ENCODE data around the gene ARRDC5.

DNA sequence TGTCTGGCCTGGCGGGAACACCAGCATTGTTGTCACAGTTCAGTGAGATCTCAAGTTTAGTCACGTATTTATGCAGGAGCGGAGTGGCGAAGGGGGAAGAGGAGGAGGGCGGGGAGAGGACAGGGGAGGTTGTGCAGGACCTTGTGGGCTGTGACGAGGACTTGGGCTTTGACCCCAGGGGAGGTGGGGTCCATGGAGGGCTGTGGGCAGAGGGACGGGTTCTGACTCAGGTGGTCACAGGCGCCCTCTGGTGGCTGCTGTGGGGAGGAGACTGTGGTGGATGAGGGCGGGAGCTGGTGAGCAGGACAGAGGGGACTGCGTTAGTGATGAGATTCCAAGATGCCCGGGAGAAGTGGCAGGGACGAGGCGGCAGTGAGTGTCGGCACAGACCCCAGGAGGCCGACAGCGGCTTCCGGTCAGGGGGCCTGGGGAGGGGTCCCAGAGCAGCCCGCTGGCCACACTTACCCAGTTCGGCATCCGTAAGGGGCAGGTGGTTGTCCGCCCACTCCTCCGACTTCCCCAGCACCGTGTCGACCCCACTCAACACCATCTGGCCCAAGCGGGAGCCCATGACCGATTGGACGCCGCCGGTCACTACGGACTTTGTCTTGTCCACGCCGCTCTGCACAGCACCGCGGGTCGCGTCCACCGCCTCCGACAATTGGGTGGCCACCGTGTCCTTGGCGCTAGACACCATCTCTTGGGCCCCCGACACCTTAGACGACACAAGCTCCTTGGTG, 51.0 kb downstream of the ARRDC5 start:
- TF ChIP-seq CTCF (IDR thresholded peaks at IDR 0.05) (peak; percentile 63 to 98 (median 73)), POLR2A (IDR thresholded peaks at IDR 0.05) (no peak)

Measured in body of pancreas (tissue), 4 donors.